ENCODE data around the gene IPO11. TPM values are rescaled to one million over a fixed set of nuclear protein-coding genes. Genes with fewer than 3 reads are reported as not detected.

The IPO11 gene
- total and polyA plus RNA-seq, 2 of the 4 experiments (the other 2 are of a cell fraction) = 12.6 to 40.0 TPM

GRCh38 chr5:62419609-62420008, 7.0 kb downstream of the IPO11 start:
- no peak overlapping the region for H2BK20ac ChIP-seq (ENCODE audit: low read depth, low read length)
- dilution Hi-C loops (cut with HindIII; ENCODE audit: low sequenced_read_pairs, unreplicated experiment) = no loop called here
- ATAC-seq (ENCODE audit: low read depth) (no peak), DNase-seq (no peak)
- no peak overlapping the region for H3K9ac ChIP-seq (ENCODE audit: low read depth, low read length)
- H3K27ac ChIP-seq (ENCODE audit: insufficient read depth, low read length) = no peak overlapping the region
- peaks cover 5 to 16% of the 10 kb centered on the region in 2 experiments; a peak in 3 of 4 replicates for H3K79me1 ChIP-seq (ENCODE audit: low read depth in 1 of 2, low read length in 2 of 2)
- no peaks in the 10 kb centered on the region for H3K9me3 ChIP-seq (ENCODE audit: control insufficient read depth, insufficient read depth, low read length)
- no peak overlapping the region for H2BK5ac ChIP-seq (ENCODE audit: low read depth, low read length, poor library complexity, severe bottlenecking)
- no peak overlapping the region for H4K5ac ChIP-seq (ENCODE audit: low read depth, low read length)
- H3K4me2 ChIP-seq (ENCODE audit: low read depth, low read length) = no peak overlapping the region
- no peak overlapping the region for H2BK15ac ChIP-seq (ENCODE audit: low read depth, low read length)
- no peak overlapping the region for H3K23ac ChIP-seq (ENCODE audit: low read depth, low read length)
- H3K4me1 ChIP-seq (ENCODE audit: control insufficient read depth, insufficient read depth, low read length) = no peaks in the 10 kb centered on the region
- H4K91ac ChIP-seq (ENCODE audit: insufficient read depth, low read depth, low read length) = no peak overlapping the region
- no peaks in the 10 kb centered on the region; the same call in 1 of the 2 replicates for H3K9me1 ChIP-seq (ENCODE audit: insufficient read depth, low read length)
- ChIA-PET POLR2A (ENCODE audit: unreplicated experiment) (no interaction called here), CTCF (interaction anchor here (0.6 kb wide), 1 partner anchor 214 kb away, joined by 3 read pairs; no protein-coding TSS in a partner anchor)
- no peak overlapping the region for H2AFZ ChIP-seq (replicated peaks; ENCODE audit: low read length, poor library complexity)
- in situ Hi-C loops (cut with MboI; ENCODE audit: low sequenced_read_pairs) = no loop called here
- H2AK5ac ChIP-seq (ENCODE audit: low read depth, low read length) = no peak overlapping the region
- no peak overlapping the region for H3K4me3 ChIP-seq (ENCODE audit: insufficient read depth, low read depth, low read length)
- intact Hi-C loops (cut with micrococcal nuclease) = no loop called here
- no peaks in the 10 kb centered on the region for H3K36me3 ChIP-seq (ENCODE audit: control insufficient read depth, insufficient read depth, low read length)
- 100% methylated on average over 1 of the region's 3 CpGs; no CpG with 5 or more reads in 1 of the 2 experiments for WGBS, 2 experiments (ENCODE audit: extremely low coverage in 2 of 2, insufficient read length in 1 of 2)
- BruUV-seq (replicated peaks) = no TSS peak
- no peak overlapping the region for H2BK120ac ChIP-seq (ENCODE audit: low read depth, low read length)
- no peak overlapping the region for H3K56ac ChIP-seq (ENCODE audit: extremely low read depth, insufficient read depth, low read length)
- no peak overlapping the region for H4K8ac ChIP-seq (ENCODE audit: low read depth in 2 of 2, low read length in 2 of 2)
- no peaks in the 10 kb centered on the region for H3K27me3 ChIP-seq (ENCODE audit: control insufficient read depth, insufficient read depth, low read length)
- H2AK9ac ChIP-seq (replicated peaks; ENCODE audit: low read depth, low read length, poor library complexity) = no peak overlapping the region
- no peak overlapping the region for H3K18ac ChIP-seq (ENCODE audit: low read depth, low read length)
- no peak for TF ChIP-seq MAZ (IDR thresholded peaks at IDR 0.05; ENCODE audit: borderline replicate concordance, low read depth, low read length)
- no peak for TF ChIP-seq POLR2A (IDR thresholded peaks at IDR 0.05; ENCODE audit: low read depth, low read length)
- TF ChIP-seq USF2 (IDR thresholded peaks at IDR 0.05; ENCODE audit: low read depth, low read length) = no peak
- no peak for TF ChIP-seq CEBPB (IDR thresholded peaks at IDR 0.05; ENCODE audit: low read depth, low read length)
- no peak for TF ChIP-seq FOS (IDR thresholded peaks at IDR 0.05; ENCODE audit: low read depth, low read length)
- TF ChIP-seq CTCF (conservative IDR thresholded peaks at IDR 0.05; ENCODE audit: low read depth, low read length) = no peak
- TF ChIP-seq RCOR1 (IDR thresholded peaks at IDR 0.05; ENCODE audit: insufficient replicate concordance, low read length) = no peak
- no peak for TF ChIP-seq ELK1 (IDR thresholded peaks at IDR 0.05; ENCODE audit: borderline replicate concordance, low read depth, low read length)
- TF ChIP-seq CHD1 (IDR thresholded peaks at IDR 0.05; ENCODE audit: low read depth, low read length) = no peak
- no peak for TF ChIP-seq BHLHE40 (IDR thresholded peaks at IDR 0.05; ENCODE audit: low read depth, low read length)
- no peak for TF ChIP-seq RAD21 (IDR thresholded peaks at IDR 0.05; ENCODE audit: low read length)
- no peak for TF ChIP-seq RFX5 (IDR thresholded peaks at IDR 0.05; ENCODE audit: low read depth, low read length)
- no peak for TF ChIP-seq MAFK (IDR thresholded peaks at IDR 0.05; ENCODE audit: low read depth, low read length)
- no peak for TF ChIP-seq SMC3 (IDR thresholded peaks at IDR 0.05; ENCODE audit: low read depth, low read length)
- H3K14ac ChIP-seq (replicated peaks; ENCODE audit: low read depth, low read length) = no peak overlapping the region
- H4K20me1 ChIP-seq (ENCODE audit: insufficient read depth, low read length) = no peaks in the 10 kb centered on the region
- no peak overlapping the region for H3K4ac ChIP-seq (ENCODE audit: low read depth, low read length)

Measured in IMR-90 (cell line).